ENCODE results near the gene NAB2. TPM values are rescaled to one million over a fixed set of nuclear protein-coding genes. Genes with fewer than 3 reads are reported as not detected.
"Not testable (repeated sequence)": the region's sequence is repeated elsewhere in the genome, so short reads cannot be mapped to it uniquely, and the experiment has no call there.

NAB2 gene
- total RNA-seq, 4 donors from 2014 or later = 7.4 to 17.0 (median 10.3) TPM

GRCh38 chr12:57112492-57113294, 23.8 kb downstream of the NAB2 start:
- no peak for TF ChIP-seq POLR2A (IDR thresholded peaks at IDR 0.05)
- TF ChIP-seq, protein P1, sequence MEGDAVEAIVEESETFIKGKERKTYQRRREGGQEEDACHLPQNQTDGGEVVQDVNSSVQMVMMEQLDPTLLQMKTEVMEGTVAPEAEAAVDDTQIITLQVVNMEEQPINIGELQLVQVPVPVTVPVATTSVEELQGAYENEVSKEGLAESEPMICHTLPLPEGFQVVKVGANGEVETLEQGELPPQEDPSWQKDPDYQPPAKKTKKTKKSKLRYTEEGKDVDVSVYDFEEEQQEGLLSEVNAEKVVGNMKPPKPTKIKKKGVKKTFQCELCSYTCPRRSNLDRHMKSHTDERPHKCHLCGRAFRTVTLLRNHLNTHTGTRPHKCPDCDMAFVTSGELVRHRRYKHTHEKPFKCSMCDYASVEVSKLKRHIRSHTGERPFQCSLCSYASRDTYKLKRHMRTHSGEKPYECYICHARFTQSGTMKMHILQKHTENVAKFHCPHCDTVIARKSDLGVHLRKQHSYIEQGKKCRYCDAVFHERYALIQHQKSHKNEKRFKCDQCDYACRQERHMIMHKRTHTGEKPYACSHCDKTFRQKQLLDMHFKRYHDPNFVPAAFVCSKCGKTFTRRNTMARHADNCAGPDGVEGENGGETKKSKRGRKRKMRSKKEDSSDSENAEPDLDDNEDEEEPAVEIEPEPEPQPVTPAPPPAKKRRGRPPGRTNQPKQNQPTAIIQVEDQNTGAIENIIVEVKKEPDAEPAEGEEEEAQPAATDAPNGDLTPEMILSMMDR (IDR thresholded peaks at IDR 0.05) = peak in 2 of 6 experiments; percentile 74 to 83
- Histone ChIP-seq H3K27me3 (no peaks in the 10 kb centered on the region), H3K4me3 (peak overlapping the region; percentile 74 to 81 (median 76)), H3K4me1 (peaks cover 0 to 34% (median 5%) of the 10 kb centered on the region in 4 donors), H3K27ac (peak overlapping the region; percentile 98 to 99 (median 98)), H3K9me3 (no peaks in the 10 kb centered on the region), H3K36me3 (peaks cover 0 to 7% (median 0%) of the 10 kb centered on the region in 3 donors)
- no peak for DNase-seq

- Histone ChIP-seq H3K27me3 (no peaks in the 10 kb centered on the region), H3K9me3 (no peaks in the 10 kb centered on the region), H3K36me3 (no peaks in the 10 kb centered on the region), H3K4me3 (no peak overlapping the region), H3K27ac (no peak overlapping the region), H3K4me1 (peaks cover 0 to 8% (median 0%) of the 10 kb centered on the region in 4 donors)
- TF ChIP-seq POLR2A (IDR thresholded peaks at IDR 0.05) = no peak
- TF ChIP-seq, protein P1 (IDR thresholded peaks at IDR 0.05) = no peak
- DNase-seq = no peak
Measured at GRCh38 chr12:57116580-57117281, 27.8 kb downstream of the NAB2 start.

GRCh38 chr12:57118711-57119271, 29.9 kb downstream of the NAB2 start:
- no peak for TF ChIP-seq POLR2A (IDR thresholded peaks at IDR 0.05)
- TF ChIP-seq, protein P1 (IDR thresholded peaks at IDR 0.05) = no peak
- DNase-seq = peak in 1 of 3 donors; percentile 45
- no peaks in the 10 kb centered on the region for H3K9me3 ChIP-seq
- no peaks in the 10 kb centered on the region for H3K4me1 ChIP-seq
- H3K27ac ChIP-seq = peak overlapping the region in 1 of 4 donors; percentile 38
- no peaks in the 10 kb centered on the region for H3K36me3 ChIP-seq
- H3K27me3 ChIP-seq = no peaks in the 10 kb centered on the region
- no peak overlapping the region for H3K4me3 ChIP-seq

DNA sequence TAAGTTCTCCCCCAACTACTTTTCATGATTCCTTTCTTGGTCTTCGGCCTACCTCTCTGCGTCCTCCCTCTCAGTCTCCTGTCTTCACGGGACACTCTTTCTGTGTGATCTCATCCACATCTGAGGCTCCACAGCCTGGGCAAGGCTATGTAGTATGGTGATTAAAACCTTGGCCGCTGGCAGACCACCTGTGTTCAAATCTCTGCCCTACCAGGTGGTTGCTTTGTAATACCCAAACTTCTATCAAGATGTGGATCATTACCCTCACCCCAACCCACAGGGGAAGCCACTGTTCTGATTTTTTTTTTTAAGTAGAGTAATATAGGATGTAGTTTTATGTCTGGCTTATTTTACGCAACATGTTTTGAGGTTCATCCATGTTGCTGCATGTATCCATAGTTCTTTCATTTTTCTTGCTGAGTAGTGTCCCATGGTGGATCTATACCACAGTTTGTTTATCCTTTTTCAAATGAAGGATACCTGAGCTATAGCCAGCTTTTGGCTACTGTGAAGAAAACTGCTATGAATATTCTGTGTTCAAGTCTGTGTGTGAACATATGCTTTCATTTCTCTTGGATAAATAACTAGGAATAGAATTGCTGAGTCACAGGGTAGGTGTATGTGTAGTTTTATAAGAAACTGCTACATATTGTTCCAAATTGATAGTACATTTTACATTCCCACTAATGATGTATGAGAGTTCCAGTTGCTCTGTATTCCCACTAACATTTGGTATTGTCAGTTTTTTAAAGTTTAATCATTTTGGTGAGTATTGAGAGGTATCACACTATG, 30.6 kb downstream of the NAB2 start:
- no peak for DNase-seq
- peak overlapping the region in 1 of 4 donors; percentile 38 for H3K27ac ChIP-seq
- TF ChIP-seq, protein P1 (IDR thresholded peaks at IDR 0.05) = no peak
- TF ChIP-seq POLR2A (IDR thresholded peaks at IDR 0.05) = no peak

GRCh38 chr12:57120718-57121117, 31.8 kb downstream of the NAB2 start:
- not testable (repeated sequence) for H3K4me3 ChIP-seq, H3K36me3 ChIP-seq, H3K4me1 ChIP-seq, H3K27me3 ChIP-seq, DNase-seq, H3K27ac ChIP-seq, H3K9me3 ChIP-seq

More for the DNA sequence above, 30.6 kb downstream of the NAB2 start:
- H3K36me3 ChIP-seq = no peaks in the 10 kb centered on the region
- no peak overlapping the region for H3K4me3 ChIP-seq
- no peaks in the 10 kb centered on the region for H3K4me1 ChIP-seq
- H3K27me3 ChIP-seq = no peaks in the 10 kb centered on the region
- H3K9me3 ChIP-seq = no peaks in the 10 kb centered on the region
